Right lobe of liver (tissue), 4 donors: Measurements from ENCODE around the gene ITGB3BP.

Source experiments
- POLR2A ChIP-seq: fragments of 450-650 bp; IDR thresholded peaks from one replicate; pipeline ENCODE4 v1.6.1; 2017; ENCODE audit warnings: antibody characterized with exemption, mild to moderate bottlenecking
- TF ChIP-seq, protein P1 (sequence below), 4 donors: fragments of 200-600 bp in 3 of 4; fragments of 450-650 bp in 1 of 4; IDR thresholded peaks; one replicate each; pipeline versions ENCODE4 v1.5.1 to v1.8.0; 2016 to 2022; ENCODE audit warnings: antibody characterized with exemption in 4 of 4, mild to moderate bottlenecking in 2 of 4
- donor health status: DM: no; HTN: no; CAD: no.
- donor health status: DM: no; HTN: no; CAD: no.
- donor health status: DM: no; HTN: yes; CAD: no.

DNA sequence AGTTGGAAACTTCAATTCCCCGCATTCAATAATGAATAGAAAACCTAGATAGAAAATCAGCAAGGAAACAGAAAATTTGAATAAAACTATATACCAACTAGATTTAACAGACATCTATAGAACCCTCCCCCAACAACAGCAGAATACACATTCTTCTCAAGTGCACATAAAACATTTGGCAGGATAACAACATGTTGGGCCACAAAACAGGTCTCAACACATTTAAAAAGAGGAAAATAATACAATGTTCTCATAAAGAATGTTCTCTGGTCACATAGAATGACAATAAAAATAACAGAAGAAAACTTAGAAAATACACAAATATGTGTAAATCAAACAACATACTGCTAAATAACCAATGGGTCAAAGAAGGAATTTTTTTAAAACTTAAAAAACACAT, 24.9 kb downstream of the ITGB3BP start:
- TF ChIP-seq, protein P1, sequence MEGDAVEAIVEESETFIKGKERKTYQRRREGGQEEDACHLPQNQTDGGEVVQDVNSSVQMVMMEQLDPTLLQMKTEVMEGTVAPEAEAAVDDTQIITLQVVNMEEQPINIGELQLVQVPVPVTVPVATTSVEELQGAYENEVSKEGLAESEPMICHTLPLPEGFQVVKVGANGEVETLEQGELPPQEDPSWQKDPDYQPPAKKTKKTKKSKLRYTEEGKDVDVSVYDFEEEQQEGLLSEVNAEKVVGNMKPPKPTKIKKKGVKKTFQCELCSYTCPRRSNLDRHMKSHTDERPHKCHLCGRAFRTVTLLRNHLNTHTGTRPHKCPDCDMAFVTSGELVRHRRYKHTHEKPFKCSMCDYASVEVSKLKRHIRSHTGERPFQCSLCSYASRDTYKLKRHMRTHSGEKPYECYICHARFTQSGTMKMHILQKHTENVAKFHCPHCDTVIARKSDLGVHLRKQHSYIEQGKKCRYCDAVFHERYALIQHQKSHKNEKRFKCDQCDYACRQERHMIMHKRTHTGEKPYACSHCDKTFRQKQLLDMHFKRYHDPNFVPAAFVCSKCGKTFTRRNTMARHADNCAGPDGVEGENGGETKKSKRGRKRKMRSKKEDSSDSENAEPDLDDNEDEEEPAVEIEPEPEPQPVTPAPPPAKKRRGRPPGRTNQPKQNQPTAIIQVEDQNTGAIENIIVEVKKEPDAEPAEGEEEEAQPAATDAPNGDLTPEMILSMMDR (IDR thresholded peaks at IDR 0.05): no peak
- TF ChIP-seq POLR2A: no peak
